GM12878 (cell line): ENCODE measurements around the gene NKX2-8.

Experiments used
- BRCA1 ChIP-seq: IDR thresholded peaks from 2 replicates; pipeline ENCODE4 v1.6.1; 2011; ENCODE audit warnings: low read depth, low read length, improper control_type of control experiment
- EP300 ChIP-seq, 2 experiments: fragments of 150-350 bp in 1 of 2; IDR thresholded peaks; 2 replicates each; pipeline ENCODE4 v1.6.1; 2011 to 2012; ENCODE audit warnings: low read depth in 2 of 2, low read length in 2 of 2, borderline replicate concordance in 1 of 2, improper control_type of control experiment in 1 of 2, inconsistent platforms in 1 of 2; ENCODE audit not compliant: control insufficient read depth in 1 of 2
- JUND ChIP-seq: IDR thresholded peaks from 2 replicates; pipeline ENCODE4 v1.6.1; 2012; ENCODE audit warnings: low read depth, mild to moderate bottlenecking, low read length, improper control_type of control experiment, moderate library complexity
- SUZ12 ChIP-seq: fragments of 200-600 bp; sonication (generic); IDR thresholded peaks from one replicate; pipeline ENCODE4 v1.6.1; 2018; ENCODE audit warnings: antibody characterized with exemption, mild to moderate bottlenecking; ENCODE audit not compliant: unreplicated experiment

- no peak for TF ChIP-seq SUZ12
- no peak for TF ChIP-seq EP300 (IDR thresholded peaks at IDR 0.05; ENCODE audit: borderline replicate concordance in 1 of 2, control insufficient read depth in 1 of 2, low read depth in 2 of 2, low read length in 2 of 2)
- TF ChIP-seq BRCA1 = no peak
- TF ChIP-seq JUND = no peak
Measured at GRCh38 chr14:36618641-36619040, 36.2 kb upstream of the NKX2-8 start.
